GM21737 (cell line): ENCODE results near the gene TXNDC11.
A peak's percentile ranks its signal among the peaks of the same experiment; 100 is the strongest.

Source experiments
- ATAC-seq: cut with Tn5 transposase; IDR thresholded peaks from one replicate; pipeline ENCODE4 v1.9.1; 2021; ENCODE audit warnings: mild to moderate bottlenecking, moderate library complexity; ENCODE audit not compliant: unreplicated experiment

The TXNDC11 gene

GRCh38 chr16:11755022-11755760, 12.5 kb upstream of the TXNDC11 start:
- ATAC-seq: no peak

GRCh38 chr16:11752856-11753255, 10.2 kb upstream of the TXNDC11 start:
- ATAC-seq: no peak

GRCh38 chr16:11750056-11750455, 7.4 kb upstream of the TXNDC11 start:
- no peak for ATAC-seq

- ATAC-seq: no peak
Measured at GRCh38 chr16:11748404-11749254, 6.0 kb upstream of the TXNDC11 start.

GRCh38 chr16:11747949-11748403, 5.3 kb upstream of the TXNDC11 start:
- no peak for ATAC-seq

GRCh38 chr16:11744075-11744470, 1.4 kb upstream of the TXNDC11 start:
- ATAC-seq: no peak

- no peak for ATAC-seq
Measured at GRCh38 chr16:11743308-11744074, 834 bp upstream of the TXNDC11 start.

GRCh38 chr16:11742093-11742535, 543 bp downstream of the TXNDC11 start:
- peak; percentile 26 for ATAC-seq

GRCh38 chr16:11740567-11740966, 2.1 kb downstream of the TXNDC11 start:
- no peak for ATAC-seq

- no peak for ATAC-seq
Measured at GRCh38 chr16:11738742-11739544, 3.7 kb downstream of the TXNDC11 start.

GRCh38 chr16:11737713-11738112, 4.9 kb downstream of the TXNDC11 start:
- ATAC-seq: no peak

GRCh38 chr16:11736903-11737302, 5.8 kb downstream of the TXNDC11 start:
- ATAC-seq: no peak

GRCh38 chr16:11735787-11736186, 6.9 kb downstream of the TXNDC11 start:
- no peak for ATAC-seq

- no peak for ATAC-seq
Measured at GRCh38 chr16:11734653-11735043, 8.0 kb downstream of the TXNDC11 start.

GRCh38 chr16:11734025-11734652, 8.5 kb downstream of the TXNDC11 start:
- no peak for ATAC-seq

GRCh38 chr16:11731222-11731621, 11.4 kb downstream of the TXNDC11 start:
- ATAC-seq: no peak

GRCh38 chr16:11729787-11730186, 12.9 kb downstream of the TXNDC11 start:
- no peak for ATAC-seq

GRCh38 chr16:11727796-11728543, 14.7 kb downstream of the TXNDC11 start:
- ATAC-seq: no peak

GRCh38 chr16:11726008-11726407, 16.6 kb downstream of the TXNDC11 start:
- no peak for ATAC-seq
